Left colon (tissue), 2 donors: ENCODE data around the gene NYAP2. TPM values are rescaled to one million over a fixed set of nuclear protein-coding genes. Genes with fewer than 3 reads are reported as not detected.

Experiments used
- ATAC-seq: fragments of 200-7000 bp; cut with Tn5 transposase; one replicate; pipeline ENCODE4 v1.9.1; 2020; ENCODE audit warnings: mild to moderate bottlenecking, moderate library complexity
- DNase-seq, 2 donors: peaks; one replicate each; pipeline ENCODE4 v3.0.0-alpha.2; 2020
- intact Hi-C, 2 donors: fragments of 100-400 bp; cut with DNase I in 1 of 2; cut with micrococcal nuclease in 1 of 2; formaldehyde crosslinking; loops; one replicate each; pipeline versions ENCODE4 v1.11.2 to v1.14.0; 2022; cut with DNase I, micrococcal nuclease
- total RNA-seq, 2 donors: library from RNA; stranded (reverse); fragmentation: NEBNext Ultra II Directional; extraction: Animal tissue kit (Norgen Biotek cat#: 25700); gene quantifications; one replicate each; pipeline ENCODE4 v1.2.1, GENCODE V29; 2021
- donor health status: DM: no; HTN: no; CAD: no.
- donor health status: DM: yes; HTN: yes; CAD: no.

Gene NYAP2
- total RNA-seq, 2 donors from 2014 or later, result not detected

- no peak for ATAC-seq
- no peak for DNase-seq
- intact Hi-C loops, result no loop called here
Observed at GRCh38 chr2:225598426-225598825, 198.9 kb downstream of the NYAP2 start.

GRCh38 chr2:225598897-225599296 lies 199.4 kb downstream of the NYAP2 start:
- intact Hi-C loops, result no loop called here
- ATAC-seq (no peak), DNase-seq (no peak)

GRCh38 chr2:225599856-225600255 lies 200.3 kb downstream of the NYAP2 start:
- DNase-seq, result no peak
- intact Hi-C loops, result no loop called here
- no peak for ATAC-seq

GRCh38 chr2:225600444-225600843 lies 200.9 kb downstream of the NYAP2 start:
- intact Hi-C loops, result no loop called here
- ATAC-seq, result no peak
- DNase-seq, result no peak

DNA sequence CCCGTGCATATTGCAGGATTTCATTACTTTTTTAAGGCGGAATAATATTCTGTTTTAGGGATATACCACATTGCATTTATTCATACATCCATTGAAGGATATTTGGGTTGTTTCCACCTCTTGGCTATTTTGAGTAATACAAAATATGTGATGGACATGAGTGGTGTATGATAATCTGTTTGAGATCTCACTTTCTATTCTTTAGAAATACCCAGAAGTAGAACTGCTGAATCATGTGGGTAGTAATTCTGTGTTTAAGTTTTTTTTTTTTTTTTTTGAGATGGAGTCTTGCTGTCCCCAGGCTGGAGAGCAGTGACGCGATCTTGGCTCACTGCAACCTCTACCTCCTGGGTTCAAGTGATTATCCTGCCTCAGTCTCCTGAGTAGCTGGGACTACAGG lies 201.4 kb downstream of the NYAP2 start:
- DNase-seq (no peak), ATAC-seq (no peak)
- intact Hi-C loops, result no loop called here

DNA sequence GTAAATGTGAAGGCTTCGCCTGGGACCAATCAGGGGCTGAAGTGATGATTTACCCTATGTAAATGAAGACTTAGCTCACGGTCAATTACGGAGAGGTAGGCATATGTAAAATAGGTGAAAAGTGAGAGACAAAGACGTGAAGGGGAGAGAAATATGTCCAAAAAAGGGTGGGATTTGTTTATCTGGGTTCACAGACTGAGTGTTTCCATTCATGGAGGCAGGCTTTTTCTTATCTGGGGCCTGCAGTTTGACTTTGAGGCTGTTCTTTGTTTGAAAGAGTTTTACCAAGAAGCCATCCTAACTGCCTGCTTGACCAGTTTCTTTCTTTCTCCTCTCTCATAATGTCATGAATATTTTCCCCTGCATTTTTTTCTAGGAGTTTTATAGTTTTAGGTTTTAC lies 202.7 kb downstream of the NYAP2 start:
- intact Hi-C loops, result no loop called here
- ATAC-seq (no peak), DNase-seq (no peak)

DNA sequence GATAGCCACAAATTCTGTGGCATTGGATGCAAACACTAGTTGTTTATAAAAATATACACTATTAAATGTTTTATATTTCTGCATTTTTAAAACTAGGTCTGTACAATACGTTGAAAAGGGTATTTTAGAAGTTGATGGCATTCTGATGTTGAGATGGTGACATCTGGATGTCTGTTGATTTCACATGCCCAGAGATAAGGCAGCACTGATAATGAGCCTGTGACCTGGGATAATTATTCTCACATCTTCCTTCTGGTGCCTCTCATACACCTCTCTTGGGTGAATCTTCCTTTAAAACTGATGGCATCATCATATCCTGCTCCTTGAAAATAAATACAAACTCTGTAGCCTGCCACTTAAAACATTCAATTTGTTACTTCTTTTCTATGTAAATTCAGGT lies 208.6 kb downstream of the NYAP2 start:
- no peak for DNase-seq
- ATAC-seq, result no peak
- intact Hi-C loops, result no loop called here

DNA sequence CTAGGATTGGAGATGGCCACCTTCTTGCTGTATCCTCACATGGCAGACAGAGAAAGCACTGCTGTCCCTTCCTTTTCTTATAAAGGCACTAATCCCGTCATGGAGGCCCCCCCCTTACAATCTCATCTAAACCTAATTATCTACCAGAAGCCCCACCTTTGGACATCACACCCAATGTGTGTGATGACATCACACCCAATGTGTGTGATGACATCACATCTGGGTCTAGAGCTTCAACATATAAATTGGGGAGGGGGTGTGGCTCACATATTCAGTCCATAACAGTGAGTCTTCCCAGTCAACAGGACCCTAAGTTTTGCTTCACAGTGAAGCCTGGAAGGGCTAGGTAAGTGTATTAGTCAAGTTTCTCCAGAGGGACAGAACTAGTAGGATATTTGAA lies 213.1 kb downstream of the NYAP2 start:
- intact Hi-C loops, result no loop called here
- ATAC-seq (no peak), DNase-seq (no peak)

DNA sequence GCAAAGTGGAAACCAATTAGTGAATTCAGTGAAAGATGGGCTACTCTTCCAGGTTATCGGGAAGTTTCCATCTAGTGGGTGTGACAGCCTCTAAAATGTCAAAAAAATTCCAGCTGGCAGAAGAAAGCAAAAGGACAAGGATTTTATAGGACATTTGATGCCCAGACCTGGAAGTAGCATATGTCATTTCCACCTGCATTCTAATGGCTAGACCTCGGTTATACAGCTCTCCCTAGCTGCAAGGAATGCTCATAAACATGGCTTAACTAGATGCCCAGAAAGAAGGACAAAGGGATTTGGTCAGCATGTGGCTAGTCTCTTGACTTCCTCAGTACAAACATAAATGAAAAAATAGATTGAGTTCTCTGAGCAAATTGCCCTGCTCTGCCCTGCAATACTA lies 215.4 kb downstream of the NYAP2 start:
- DNase-seq (no peak), ATAC-seq (no peak)
- intact Hi-C loops, result no loop called here

- ATAC-seq, result no peak
- intact Hi-C loops, result no loop called here
- DNase-seq, result no peak
Observed at GRCh38 chr2:225615514-225615913, 216.0 kb downstream of the NYAP2 start.

- intact Hi-C loops, result no loop called here
- ATAC-seq (no peak), DNase-seq (no peak)
Observed at GRCh38 chr2:225616372-225616771, 216.9 kb downstream of the NYAP2 start.

- no peak for ATAC-seq
- intact Hi-C loops, result no loop called here
- DNase-seq, result no peak
Observed at GRCh38 chr2:225616848-225617247, 217.3 kb downstream of the NYAP2 start.

- DNase-seq (no peak), ATAC-seq (no peak)
- intact Hi-C loops, result no loop called here
Observed at GRCh38 chr2:225620227-225620626, 220.7 kb downstream of the NYAP2 start.

DNA sequence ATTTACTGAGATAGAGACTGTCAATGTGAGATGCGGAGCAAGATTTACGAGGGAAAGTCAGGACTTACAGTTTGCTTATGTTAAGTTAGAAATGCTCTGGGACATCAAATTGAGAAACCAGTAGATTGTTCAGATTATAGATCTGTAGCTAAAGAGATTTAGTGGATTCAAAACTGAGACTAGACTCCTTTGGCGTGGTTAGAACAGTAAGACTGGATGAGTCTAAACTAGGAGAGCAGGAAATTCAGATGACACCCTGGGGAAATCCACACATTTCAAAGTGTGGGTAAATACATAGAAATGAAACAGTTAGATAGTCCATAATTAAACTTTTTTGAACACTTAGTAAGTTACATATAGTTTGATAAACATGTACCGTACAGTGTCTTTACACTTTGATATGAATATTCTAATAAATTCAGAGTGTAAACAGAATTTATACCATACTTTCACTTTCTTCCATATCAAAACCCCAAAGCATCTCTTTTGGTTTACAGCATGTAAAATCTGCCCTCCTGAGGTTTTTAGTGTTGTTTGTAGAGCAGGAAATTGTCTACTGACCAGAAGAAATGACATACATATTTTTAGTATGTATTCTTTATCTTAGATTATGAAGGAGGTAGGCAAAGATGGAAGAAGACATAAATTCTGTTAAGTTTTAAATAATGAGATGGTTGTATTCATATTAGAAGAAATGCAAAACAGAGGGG lies 231.5 kb downstream of the NYAP2 start:
- ATAC-seq, result no peak
- intact Hi-C loops, result no loop called here
- no peak for DNase-seq

- intact Hi-C loops, result no loop called here
- DNase-seq (no peak), ATAC-seq (no peak)
Observed at GRCh38 chr2:225632351-225632750, 232.8 kb downstream of the NYAP2 start.

DNA sequence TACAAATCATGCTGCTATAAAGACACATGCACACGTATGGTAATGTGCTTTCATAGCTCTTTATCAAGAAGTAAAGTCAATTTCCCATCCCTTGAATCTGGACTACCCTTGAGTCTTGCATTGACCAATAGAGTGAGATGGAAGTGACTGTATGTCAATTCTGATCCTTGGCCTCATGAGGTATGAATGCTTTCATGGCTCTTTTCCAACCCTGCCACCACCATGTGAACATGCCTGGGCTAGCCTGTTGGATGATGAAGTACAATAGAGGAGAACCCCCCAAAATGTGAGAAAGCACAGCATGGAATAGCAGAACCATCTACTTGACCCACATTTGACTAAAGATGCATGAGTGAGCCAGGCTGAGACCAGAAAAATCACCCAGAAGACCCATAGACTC lies 237.0 kb downstream of the NYAP2 start:
- intact Hi-C loops, result no loop called here
- no peak for ATAC-seq
- no peak for DNase-seq

- DNase-seq (peak in 1 of 2 donors; percentile 4), ATAC-seq (no peak)
Observed at GRCh38 chr2:225637259-225637658, 237.7 kb downstream of the NYAP2 start.

GRCh38 chr2:225640550-225640949 lies 241.0 kb downstream of the NYAP2 start:
- ATAC-seq, result no peak

More at GRCh38 chr2:225637259-225637658, 237.7 kb downstream of the NYAP2 start:
- intact Hi-C loops, result no loop called here

GRCh38 chr2:225649274-225649673 lies 249.8 kb downstream of the NYAP2 start:
- DNase-seq (no peak), ATAC-seq (no peak)
- intact Hi-C loops, result no loop called here

More at GRCh38 chr2:225640550-225640949, 241.0 kb downstream of the NYAP2 start:
- no peak for DNase-seq
- intact Hi-C loops, result no loop called here

DNA sequence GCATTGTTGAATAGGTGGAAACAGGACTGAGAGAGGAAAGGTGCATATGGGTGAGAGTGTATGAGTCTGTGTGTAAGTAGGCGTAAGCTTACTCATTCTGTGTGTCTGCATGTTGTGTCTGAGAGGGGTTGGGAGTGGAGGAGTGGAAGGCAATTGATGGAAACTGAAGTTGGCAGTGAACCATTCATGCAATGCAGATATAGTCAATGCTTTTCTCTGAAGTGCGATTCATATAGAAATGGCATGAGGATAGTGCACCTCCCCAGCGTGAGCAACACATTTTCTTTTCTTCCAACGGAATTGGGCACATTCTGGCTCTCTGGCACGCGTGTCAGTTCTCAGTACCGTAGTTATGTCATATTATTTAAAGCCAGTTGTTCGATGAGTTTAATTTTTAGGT lies 250.5 kb downstream of the NYAP2 start:
- ATAC-seq (no peak), DNase-seq (no peak)
- intact Hi-C loops, result no loop called here
